ENCODE data around the gene TMEM89. TPM values are rescaled to one million over a fixed set of nuclear protein-coding genes. Genes with fewer than 3 reads are reported as not detected.
A peak's percentile ranks its signal among the peaks of the same experiment; 100 is the strongest.

Gene TMEM89
- total RNA-seq, 1 experiment from 2014 or later: not detected

DNA sequence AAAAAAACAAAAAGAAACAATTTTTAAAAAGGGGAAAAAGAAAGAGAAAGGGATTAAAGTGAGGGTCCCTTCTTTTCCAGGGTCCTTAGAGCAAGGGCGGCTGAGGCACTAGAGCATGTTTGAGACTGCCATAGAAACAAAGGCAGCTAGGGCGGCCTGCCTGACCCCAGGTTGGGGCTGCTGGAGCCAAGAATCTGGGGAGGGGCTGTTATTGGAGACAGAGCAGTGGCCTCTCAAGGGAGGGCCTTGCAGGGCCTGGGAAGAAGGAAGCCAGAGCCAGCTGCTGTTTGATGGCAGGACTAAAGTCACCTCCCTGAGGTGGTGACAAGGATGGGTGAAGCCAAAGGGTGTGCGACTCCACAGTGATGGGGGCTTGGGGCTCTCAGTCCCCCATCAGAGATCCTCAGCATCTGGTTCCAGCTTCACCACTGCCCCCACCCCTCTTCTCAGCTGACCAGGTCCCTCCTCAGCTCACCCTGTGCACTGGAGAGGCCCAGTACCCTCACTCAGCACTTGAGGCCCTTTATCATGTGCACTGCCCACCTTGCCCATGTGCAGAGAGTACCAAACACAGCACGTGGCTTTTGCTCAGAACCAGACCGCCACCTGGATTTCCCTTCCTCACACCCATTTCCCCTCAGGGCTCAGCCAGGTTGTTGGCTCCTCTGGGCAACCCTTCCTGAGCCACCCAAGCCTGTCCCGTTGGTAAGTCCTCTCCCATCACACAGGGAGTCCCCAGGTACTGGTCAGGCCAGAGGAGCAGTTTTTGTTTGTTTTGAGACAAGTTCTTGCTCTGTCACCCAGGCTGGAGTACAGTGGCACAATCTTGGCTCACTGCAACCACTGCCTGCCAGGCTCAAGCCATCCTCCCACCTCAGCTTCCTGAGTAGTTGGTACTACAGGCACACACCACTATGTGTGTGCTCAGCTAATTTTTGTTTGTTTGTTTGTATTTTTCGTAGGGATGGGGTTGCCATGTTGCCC is 1.7 kb downstream of the TMEM89 start:
- no peak for DNase-seq (ENCODE audit: low read depth)

DNA sequence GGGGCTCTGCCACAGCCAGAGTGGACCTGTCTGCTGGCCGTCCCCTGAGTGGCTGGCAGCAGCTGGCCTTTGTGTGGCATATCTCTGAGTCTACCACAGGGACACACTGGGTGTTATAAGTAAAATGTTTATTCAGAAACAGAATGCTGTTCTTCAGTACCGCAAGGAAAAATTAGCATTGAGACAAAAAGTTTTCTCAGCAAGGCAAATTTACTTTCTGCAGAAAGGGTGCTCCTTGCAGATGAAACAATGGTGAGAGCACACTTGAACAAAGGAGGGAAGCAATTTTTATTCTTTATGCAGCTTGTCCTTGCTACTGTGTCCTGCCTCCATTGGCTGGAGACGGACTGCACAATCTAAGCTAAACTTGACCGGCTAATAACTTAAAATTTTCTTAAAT is 4.0 kb downstream of the TMEM89 start:
- DNase-seq (ENCODE audit: low read depth): no peak

DNA sequence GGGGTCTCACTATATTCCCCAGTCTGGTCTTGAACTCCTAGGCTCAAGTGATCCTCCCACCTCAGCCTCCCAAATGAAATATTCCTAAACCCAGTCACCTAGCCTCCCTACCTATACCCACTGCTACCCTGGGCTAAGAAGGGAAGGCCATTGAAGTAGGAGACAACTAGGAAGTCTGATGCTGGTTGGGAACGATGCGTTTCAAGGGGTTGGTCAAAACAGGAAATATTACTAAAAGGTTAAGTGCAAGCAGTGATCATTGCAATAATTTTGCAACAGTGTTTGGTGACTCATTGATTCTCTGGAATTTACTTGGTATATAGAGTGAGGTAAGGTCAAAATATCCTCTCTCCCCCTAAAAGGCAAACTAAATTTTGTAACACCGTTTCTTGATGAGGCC is 7.5 kb downstream of the TMEM89 start:
- peak; percentile 77 for DNase-seq (ENCODE audit: low read depth)

DNA sequence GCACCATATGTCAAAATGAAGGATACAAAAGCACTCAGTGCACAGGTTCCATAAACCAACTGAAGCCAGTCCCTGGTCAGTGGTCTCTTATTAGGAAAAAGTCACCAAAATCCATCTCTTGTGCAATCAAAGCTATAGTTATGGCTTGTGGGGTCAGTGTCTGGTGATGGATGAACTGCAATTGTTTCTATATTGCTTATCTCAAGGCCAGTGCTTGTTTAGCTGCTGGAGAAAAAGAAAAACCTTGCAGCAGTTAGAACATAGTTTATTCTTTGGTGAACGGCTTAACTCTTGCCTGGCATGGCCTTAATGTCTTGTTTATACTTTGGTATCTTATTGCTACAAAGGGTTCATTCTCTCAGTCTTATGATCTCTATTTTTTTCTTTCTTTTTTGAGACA is 9.3 kb downstream of the TMEM89 start:
- DNase-seq (ENCODE audit: low read depth): no peak

DNA sequence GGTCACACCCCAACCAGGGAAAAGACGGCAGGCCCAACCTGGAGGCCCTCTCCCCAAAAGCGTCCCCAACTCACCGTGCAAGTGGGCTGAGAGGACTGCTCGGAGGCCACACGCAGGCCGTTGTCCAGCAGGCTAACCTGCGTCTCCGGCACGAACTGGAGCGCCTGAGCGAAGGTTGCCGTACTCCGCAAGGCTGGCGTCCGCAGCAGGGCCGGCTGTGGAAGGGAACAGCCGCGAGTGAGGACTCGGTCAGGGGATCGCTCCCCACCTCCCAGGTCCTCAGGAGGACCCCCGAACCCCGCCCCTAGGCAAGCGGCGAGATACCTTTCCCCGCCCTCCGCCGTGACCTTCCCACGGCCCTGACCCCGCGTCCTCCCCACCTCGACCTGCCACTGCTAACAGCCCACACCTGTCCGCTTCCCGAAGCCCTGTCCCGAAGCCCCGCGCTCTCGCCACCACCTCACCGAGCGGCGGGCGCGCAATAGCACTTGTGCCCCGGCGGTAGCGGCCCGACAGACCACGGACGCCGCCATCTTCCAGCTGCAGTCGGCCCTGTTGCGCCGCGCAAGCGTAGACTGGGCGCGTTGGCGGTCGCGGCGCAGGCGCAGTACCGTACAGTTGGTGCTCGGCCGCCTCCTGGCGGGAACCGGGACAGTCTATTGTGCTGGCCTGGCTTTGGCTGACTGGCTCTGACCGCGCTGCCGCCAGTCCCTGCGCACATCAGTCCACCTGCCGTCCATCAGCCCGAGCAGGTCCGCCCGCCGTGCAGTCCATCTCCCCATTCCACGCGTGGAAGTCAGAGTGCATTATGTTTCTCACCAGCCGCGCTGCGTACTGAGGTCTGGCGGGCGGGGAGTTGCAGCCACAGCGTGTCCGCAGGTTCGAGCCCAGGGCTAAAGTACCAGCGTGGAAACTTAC is 12.2 kb downstream of the TMEM89 start, which contains the start of gene UQCRC1:
Gene UQCRC1 (minus strand): TSS at position 559 of the 918 bp plus-strand sequence. CDS start 26 bp downstream, at position 533.
- DNase-seq (ENCODE audit: low read depth): peak; percentile 90

DNA sequence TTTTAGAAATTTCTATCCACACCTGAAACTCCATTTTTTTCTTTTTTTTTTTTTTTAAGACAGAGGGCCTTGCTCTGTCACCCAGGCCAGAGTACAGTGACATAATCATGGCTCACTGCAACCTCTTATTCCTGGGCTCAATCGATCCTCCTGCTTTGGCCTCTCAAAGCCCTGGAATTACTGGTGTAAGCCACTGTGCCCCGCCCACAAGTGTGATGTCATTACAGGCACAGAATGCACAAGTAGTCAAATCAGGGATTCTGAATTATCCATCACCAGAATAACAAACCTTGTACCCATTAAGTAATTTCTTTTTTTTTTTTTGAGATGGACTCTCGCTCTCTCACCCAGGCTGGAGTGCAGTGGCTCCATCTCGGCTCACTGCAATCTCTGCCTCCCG is 14.1 kb downstream of the TMEM89 start:
- DNase-seq (ENCODE audit: low read depth): no peak

DNA sequence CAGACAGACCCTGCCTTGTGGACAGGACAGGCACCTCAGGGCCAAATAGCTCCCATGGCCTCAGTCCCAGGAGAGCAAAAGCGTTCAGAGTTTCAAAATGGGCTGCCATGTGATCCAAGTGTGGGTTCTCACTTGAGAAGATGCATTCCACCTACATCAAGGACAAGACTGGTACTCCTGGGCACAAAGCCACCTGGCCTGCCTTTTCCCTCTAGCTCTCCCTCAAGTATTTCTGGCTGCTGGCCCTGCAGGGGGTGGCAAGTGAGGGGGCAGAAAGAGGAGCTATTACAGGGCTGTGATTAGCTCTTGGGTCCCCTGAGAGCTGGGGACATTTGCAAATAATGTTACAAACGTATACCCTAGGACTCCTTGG is 20.0 kb downstream of the TMEM89 start:
- DNase-seq (ENCODE audit: low read depth): no peak

DNA sequence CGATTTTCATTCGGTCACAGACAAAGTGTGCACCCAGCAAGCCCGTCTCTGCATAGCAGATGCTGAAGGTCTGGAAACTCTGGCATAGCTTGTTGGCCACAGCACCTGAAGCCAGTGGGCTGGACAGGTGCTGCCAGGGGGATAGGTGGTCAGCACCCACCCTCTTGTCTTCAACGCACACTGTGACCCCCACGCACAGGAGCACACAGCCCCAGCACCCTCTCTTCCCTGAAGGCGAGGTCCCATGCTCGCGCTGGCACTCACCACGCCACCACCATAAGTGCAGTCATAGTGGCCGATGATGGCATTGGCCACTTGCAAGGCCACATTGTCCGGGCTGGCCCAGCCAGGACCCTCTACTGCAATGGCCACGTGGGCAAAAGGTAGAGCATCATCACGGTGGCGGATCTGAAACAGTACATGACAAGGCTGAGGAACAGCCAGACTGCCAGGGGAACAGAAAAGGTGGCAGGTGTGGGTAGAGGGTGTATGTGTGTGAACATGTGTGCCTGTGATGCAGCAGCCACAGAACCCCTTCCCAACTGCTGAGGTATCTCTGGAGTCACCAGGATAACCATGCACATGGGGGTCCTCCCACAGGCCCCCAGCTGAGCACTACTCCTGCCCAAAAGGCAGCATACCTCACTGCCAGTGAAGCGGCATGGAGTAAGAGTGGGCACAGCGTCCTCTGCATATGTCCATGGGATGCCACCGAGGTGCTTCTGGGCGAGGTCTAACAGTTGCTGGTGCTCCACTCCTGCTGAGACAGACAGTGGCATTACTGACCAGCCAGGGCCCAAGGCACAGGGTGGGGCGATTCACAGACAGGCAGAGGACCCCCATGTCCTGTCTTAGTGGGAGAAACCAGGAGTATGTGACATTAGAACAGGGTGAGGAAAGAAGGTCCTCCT is 20.6 kb downstream of the TMEM89 start:
- DNase-seq (ENCODE audit: low read depth): no peak

DNA sequence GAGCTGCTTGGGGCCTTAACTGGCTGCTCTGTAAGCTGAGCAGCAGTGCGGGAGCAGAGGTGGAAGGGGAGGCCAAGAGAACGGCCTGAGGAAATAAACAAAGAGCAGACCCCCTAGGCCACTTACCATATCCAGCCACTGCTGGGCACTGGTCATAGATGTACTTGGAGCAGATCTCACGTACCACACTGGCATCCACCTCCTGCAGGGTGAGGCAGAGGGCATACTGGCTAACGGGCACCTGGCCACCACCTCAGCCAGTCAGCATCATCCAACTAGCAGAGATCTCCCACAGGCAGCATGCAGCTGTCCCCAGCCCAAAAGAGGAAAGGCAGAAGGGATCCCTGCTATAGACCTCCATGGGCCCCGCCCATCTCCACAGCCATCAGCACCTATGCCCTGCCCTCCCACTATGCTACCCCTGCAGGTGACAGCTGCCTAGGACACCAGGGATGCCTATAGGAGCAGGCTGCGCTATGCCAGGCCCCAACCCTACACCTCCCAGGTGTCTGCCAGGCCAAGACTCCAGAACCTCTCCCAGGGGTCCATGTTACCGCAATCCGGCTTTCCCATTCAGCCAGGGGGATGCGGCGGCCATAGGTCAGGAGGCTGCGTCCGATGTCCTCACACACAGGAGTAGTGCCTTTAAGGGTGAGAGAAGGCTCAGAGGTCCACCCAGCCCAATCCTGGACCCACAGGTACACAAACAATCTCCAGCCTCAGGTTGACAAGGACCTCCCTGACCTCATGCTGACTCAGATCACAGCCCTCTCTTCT is 21.9 kb downstream of the TMEM89 start:
- DNase-seq (ENCODE audit: low read depth): no peak

DNA sequence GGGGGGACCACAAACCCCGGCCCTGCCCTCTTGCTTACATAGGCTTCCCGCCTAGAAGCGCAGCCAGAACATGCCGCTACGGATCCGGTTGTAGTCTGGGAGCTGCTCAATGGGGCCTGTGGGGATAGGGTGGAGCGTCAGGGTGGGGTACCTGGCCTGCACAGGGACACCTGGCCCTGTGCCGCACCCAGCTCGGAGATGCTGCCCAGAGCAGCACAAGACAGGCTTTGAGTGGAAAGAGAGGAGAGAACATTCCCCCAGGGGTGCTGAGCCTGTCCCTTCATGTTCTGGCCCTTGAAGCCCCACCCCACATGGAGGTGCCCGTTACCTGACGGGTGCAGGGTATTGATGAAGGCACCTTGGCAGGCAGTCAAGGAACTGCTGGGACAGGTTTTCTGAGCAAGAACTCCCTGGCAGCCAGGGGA is 22.5 kb downstream of the TMEM89 start:
- no peak for DNase-seq (ENCODE audit: low read depth)

DNA sequence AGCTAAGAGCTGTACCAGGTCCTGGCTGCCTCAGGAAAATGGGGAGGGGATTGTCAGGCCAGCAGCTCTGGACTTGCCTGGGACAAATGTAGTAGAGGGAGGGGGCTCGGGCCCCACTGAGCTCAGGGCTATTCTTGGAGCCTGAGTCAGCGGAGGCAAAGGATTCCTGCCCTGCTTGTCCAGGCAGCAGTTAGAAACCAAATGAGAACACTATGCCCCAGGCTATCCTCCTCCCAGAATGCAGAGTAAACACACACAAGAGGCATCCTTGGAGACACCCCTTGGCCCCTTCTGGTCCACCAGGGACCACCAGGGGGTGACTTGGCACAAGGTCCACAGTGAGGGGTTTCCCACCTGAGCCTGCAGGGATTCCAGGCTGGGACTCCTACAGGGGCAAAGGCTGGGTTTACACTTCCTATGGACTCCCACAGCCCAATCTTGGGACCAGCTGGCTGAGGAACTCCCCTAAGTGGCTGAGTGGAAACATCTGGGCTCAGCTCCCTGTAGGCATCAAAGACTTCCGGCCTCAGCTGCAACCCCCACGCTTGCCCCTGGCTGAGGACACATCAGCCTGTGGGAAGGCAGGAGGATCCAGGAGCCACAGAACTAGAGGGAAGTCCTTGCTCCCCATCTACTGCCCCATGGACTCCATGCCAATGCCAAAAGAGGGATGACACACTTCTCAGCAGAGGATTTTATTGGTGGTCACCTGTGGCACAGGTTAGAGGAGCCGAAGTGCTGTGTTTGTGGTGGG is 23.1 kb downstream of the TMEM89 start:
- DNase-seq (ENCODE audit: low read depth): peak; percentile 83

DNA sequence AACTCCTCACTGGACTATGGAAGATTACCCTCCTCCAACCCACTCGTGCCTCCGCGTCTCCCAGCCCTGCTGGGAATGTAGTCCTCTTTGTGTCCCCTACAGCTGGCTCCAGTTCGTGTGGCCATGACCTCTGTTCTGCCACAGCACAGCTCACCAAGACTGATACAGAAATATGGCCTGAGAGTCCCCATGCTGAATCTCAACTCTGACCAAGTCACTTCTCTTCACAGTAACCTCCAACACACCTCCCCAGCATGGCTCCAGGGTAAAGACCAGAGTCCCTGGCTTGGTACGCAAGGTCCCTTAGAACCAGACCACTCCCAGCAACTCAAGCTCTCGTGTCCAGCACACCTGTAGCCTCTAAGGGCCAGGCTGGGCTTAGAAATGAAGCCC is 24.2 kb downstream of the TMEM89 start:
- no peak for DNase-seq (ENCODE audit: low read depth)

DNA sequence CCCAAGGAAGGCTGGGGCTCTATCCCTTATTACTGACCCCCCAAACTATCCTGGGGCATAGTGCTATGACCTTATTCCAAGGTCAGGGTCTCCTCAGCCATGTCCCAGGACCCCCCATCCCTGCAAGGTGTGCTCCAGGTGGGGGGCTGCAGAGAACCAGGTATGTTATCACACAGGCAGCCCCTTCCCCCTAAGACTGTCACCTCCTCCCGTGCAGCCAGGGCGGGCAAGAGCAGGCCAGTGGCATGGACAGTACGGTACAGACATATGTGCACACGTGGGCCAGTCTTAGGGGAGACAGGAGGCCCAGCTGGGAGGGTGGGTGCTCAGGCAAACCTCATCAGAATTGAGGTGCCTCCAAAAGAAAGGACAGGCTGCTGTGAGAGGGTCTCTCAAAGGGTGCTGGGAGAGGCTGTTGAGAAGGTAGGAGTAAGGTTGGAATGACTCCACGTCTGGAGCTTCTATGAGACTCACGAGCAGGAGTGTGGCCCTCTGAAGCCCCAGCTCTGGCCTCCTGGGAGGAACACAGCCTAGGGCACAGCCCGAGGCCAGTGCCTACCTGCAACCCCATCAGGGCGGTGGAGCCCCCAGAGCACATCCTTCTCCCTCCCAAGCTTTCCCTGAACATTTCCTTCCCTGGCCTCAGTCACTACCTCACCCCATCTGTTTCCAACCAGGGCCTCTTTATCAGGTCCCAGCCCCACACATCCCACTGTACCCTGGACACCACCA is 24.7 kb downstream of the TMEM89 start:
- no peak for DNase-seq (ENCODE audit: low read depth)

DNA sequence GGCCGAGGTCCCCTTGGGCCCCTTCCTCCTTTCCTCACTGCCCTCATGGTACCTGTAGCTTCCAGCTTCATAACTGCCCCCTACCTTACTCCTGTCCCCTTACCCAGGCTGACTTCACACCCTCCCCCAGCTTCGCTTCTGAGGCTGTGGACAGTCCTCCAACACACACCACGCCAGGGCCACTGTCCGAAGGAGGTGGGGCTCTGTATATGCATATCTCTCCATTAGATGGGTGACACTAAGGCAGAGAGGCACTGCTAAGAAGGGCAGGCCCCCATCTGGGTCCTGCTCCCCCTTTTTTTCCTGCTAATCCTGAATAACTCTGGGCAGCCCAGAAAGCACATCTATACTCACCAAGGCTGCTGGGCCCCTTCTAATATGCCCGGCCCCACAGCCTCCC is 25.4 kb downstream of the TMEM89 start:
- DNase-seq (ENCODE audit: low read depth): no peak

DNA sequence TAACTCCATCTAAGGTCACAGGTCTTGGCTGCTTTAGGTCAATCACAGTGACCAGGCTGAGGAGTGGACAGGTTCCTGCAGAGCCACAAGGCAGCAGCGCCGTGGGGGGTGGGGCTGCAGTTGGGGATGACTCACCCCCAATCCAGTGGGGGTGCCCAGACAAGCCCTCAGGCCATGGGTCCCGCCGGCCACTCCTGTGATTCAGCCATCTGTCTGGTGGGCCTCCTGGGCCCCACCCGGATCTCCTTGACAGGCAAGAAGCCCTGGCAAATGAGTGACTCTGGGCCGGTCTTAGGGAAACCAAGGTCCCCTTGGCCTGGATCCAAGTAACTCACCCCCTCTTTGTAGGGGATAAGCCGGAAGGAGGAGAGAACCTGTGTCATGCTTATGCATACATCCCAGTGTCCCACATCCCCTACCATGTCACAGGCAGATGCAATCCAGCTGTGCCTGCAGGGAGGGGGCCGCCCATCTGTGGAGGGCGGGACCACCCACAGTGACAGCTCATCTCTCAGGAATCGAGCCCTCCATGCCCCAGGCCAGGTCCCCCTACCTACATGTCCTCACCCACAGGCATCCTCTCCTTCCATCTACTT is 25.9 kb downstream of the TMEM89 start:
- DNase-seq (ENCODE audit: low read depth): peak; percentile 98

DNA sequence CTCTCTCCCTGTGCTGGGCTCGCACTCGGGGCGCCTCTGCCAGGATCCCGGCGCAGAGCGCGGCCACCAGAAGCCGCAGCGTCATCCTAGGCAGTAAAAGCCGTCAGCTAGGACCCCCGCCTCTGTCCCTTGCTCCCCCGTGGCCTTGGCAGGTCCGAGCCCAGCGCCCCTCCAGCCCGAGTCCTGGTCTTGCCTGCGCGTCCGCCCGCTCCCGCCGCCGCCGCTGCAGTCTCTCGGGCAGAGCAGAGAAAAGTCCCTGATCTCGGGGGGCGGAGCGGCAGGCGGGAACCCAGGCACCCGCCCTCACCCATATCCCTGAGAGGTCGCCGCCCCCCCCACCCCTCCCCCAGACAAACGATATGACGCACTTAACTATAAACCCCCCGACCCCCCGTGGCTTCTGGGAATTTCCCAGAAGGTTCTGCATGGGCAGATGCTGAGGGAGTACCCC is 26.5 kb downstream of the TMEM89 start, which contains the start of gene COL7A1:
Gene COL7A1 (minus strand): TSS at position 255 of the 451 bp plus-strand sequence. CDS start 170 bp downstream, at position 85.
- DNase-seq (ENCODE audit: low read depth): no peak

DNA sequence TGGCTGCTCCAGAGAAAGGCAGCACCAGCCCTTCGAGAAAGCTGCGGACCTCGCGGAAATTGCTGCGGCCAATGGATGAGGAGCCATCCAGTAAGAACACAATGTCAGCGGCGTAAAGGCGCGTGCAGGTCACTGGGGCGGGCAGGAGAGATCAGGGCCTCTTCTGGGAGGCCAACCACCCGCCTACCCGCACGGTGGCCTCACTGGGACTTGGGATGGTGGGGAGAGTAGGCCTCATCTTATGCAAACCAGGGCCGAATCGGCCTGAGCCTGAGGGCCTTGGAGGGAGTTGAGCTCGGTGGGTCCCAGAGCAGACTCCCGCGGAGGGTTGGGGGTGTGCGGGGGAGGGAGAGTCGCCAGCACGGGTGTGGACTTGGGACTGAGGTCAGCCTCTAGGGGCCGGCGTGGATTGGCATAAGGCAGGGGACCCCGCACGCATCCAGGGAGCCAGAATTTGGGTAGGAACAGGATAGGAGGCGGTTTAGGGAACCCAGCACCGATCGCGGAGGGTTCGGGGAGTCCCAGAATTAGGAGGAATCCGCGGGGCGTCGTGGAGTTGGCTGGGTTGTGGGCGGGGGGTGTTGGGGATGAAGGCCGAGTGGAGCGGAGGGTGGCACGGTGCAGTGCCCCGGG is 27.0 kb downstream of the TMEM89 start:
- no peak for DNase-seq (ENCODE audit: low read depth)

DNA sequence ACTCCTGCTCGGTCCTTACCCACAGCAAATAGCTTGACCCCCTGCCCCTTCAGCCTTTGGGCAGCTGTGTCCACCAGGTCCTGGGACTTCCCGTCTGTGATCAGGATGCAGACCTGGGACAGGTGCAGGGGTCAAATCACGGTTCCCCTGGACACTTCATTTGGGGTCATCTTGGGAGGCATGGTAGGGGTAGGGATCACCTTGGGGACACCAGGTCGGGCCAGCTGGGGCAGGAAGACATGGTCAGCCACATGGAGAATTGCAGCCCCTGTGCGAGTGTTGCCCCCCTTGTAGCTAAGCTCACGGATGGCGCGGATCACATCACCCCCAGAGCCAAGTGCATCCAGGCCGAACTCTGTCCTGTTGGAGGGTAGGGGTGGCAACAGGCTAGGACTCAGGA is 28.2 kb downstream of the TMEM89 start:
- DNase-seq (ENCODE audit: low read depth): no peak
